ENCODE results near the gene CGREF1.

DNA sequence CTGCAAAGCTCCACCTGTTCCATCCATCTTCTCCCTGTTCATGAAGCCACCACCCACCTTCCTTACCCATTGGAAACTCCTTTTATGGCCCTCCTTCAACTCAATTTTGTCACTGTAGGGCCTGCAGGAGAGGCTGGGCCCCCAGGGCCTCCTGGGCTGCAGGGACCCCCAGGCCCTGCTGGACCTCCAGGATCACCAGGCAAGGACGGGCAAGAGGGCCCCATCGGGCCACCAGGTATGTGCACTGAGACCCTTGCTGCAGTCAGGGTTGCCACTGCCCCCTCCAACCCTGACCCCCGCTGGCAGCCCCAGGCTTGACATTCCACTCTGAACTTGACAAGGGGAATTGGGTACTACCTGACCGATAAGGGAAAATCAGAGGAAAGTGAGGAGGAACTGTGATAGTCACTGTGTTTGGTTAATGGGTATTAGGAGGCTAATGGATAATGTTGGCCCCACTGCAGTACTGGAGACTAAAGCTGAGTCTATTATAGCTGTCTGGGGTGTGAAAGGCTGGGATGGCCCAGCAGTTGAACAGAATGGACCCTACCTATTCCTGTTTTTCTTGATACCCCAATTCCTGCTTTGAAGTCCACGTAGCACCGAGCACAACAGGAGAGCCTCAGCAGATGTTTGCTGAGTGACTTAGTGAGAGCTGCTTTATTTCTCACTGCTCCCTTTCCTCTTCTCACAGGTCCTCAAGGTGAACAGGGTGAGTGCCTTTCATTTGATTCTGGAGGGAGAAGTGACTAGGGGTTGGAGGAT lies 34.4 kb downstream of the CGREF1 start:
- TF ChIP-seq, protein P1, sequence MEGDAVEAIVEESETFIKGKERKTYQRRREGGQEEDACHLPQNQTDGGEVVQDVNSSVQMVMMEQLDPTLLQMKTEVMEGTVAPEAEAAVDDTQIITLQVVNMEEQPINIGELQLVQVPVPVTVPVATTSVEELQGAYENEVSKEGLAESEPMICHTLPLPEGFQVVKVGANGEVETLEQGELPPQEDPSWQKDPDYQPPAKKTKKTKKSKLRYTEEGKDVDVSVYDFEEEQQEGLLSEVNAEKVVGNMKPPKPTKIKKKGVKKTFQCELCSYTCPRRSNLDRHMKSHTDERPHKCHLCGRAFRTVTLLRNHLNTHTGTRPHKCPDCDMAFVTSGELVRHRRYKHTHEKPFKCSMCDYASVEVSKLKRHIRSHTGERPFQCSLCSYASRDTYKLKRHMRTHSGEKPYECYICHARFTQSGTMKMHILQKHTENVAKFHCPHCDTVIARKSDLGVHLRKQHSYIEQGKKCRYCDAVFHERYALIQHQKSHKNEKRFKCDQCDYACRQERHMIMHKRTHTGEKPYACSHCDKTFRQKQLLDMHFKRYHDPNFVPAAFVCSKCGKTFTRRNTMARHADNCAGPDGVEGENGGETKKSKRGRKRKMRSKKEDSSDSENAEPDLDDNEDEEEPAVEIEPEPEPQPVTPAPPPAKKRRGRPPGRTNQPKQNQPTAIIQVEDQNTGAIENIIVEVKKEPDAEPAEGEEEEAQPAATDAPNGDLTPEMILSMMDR (IDR thresholded peaks at IDR 0.05; ENCODE audit: low read length): no peak
- TF ChIP-seq EZH2 (optimal IDR thresholded peaks at IDR 0.05; ENCODE audit: low read depth, low read length) (no peak), EZH2phosphoT487 (IDR thresholded peaks at IDR 0.05; ENCODE audit: low read length) (no peak)

All from MM.1S (cell line).